Activated gamma-delta T cell (primary cell): ENCODE results near the gene SLC16A8.
"Not testable (repeated sequence)": the region's sequence is repeated elsewhere in the genome, so short reads cannot be mapped to it uniquely, and the experiment has no call there.

ENCODE experiments used
- DNase-seq: peaks from one replicate; lab custom pipeline; 2025; lab: John Stamatoyannopoulos, UW
- total RNA-seq, 2 donors: gene quantifications; one replicate each; lab custom pipeline; 2026; lab: John Stamatoyannopoulos, UW

SLC16A8 gene, protein sequence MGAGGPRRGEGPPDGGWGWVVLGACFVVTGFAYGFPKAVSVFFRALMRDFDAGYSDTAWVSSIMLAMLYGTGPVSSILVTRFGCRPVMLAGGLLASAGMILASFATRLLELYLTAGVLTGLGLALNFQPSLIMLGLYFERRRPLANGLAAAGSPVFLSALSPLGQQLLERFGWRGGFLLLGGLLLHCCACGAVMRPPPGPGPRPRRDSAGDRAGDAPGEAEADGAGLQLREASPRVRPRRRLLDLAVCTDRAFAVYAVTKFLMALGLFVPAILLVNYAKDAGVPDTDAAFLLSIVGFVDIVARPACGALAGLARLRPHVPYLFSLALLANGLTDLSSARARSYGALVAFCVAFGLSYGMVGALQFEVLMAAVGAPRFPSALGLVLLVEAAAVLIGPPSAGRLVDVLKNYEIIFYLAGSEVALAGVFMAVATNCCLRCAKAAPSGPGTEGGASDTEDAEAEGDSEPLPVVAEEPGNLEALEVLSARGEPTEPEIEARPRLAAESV
- 0 to 0.09 reads per million in 2 donors for total RNA-seq

DNA sequence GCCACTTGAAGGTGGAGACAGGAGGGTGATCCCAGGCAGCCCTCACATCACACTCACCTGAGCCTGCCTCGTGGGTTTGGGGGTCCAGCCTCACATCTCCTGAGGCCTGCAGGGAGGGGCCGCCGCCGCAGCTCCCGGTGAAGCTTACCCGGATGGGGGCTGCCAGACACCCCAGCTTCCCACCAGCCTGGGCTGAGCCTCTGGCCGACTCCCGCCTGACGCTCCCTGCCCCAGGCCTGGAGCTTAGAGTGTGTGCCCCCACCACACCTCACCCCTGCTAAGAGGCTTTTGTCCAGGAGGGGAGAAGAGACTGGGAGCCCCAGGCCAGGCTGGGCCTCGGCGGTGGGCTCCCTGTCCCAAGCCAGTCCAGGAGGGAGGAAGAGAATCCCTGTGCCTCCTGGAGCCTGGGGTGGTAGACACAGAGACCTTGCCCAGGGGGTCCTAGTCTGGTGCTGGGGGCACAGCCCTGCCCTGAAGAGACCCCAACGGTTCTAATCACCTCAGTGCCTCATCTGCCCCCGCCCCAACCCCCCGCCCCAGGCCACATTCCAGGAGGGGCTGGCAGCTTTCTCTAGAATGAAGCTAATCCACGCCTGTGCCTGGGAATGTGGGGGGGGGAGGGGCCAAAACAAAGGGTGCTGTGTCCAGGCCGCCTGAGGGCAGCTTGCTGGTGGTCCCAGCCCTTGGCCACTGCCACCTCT lies at the start of gene SLC16A8:
Gene SLC16A8 (minus strand): TSS at position 254 of the 701 bp plus-strand sequence. CDS start 1,311 bp downstream, outside the sequence.
- no peak for DNase-seq

GRCh38 chr22:38133331-38133730 lies 49.3 kb upstream of the SLC16A8 start:
- DNase-seq, result no peak

DNA sequence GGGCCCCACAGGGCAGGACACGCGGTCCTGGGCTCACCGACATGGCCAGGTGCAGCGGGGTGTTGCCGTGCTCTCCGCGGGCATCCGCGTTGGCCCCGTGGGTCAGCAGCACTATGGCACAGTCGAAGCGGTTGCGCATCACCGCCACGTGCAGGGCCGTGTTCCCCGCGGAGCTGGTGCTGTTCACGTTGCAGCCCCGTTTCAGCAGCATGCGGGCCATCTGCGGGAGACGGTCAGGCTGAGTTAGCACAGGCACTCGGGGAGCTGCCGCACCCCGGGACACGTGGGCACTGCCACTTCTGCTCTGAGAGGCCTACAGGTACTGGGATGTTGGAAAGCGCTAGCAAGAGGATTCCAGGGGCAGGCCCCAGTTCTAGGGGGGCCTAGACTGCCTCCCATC lies 48.8 kb upstream of the SLC16A8 start:
- no peak for DNase-seq

GRCh38 chr22:38132136-38132535 lies 48.2 kb upstream of the SLC16A8 start:
- DNase-seq, result no peak

- no peak for DNase-seq
Observed at GRCh38 chr22:38131399-38131798, 47.4 kb upstream of the SLC16A8 start.

DNA sequence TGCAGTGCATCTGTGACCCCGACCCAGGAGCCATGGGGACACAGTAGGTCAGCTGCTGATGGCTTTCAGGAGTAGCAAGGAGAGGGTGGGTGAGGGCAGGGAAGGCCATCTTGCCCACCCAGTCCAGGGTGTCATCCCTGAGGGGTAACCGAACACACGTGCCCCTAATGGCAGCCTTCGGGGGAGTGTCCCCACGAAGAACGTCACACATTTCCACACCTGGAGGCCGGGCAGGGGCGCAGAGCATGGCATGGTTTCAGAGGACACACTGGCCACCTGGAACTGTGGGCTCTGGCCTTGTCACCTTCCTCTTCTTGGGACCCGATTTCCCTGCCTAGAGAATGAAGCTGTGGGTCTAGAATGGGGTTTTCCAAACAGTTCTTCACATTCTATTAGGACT lies 45.9 kb upstream of the SLC16A8 start:
- no peak for DNase-seq

- DNase-seq, result no peak
Observed at GRCh38 chr22:38129021-38129420, 45.0 kb upstream of the SLC16A8 start.

DNA sequence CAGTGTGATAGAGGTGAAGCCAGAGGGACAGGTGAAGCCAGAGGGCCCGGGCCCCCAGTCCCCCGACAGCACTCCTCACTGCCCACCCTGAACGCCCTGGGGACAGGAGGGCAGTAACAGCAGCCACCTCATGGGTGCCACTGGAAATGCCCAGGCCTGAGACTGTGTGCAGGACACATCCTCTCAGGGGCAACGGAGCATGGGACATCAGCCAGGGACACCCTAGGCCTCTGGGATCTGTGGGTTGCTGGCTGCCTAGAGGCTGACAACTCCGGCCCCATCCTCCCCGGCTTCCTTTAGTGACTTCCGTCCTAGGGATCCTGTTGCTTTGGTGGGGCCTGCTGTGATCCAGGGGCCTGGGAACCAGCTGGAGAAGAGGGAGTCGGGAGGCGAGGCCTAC lies 43.9 kb upstream of the SLC16A8 start:
- DNase-seq, result no peak

- no peak for DNase-seq
Observed at GRCh38 chr22:38126928-38127668, 43.1 kb upstream of the SLC16A8 start.

DNA sequence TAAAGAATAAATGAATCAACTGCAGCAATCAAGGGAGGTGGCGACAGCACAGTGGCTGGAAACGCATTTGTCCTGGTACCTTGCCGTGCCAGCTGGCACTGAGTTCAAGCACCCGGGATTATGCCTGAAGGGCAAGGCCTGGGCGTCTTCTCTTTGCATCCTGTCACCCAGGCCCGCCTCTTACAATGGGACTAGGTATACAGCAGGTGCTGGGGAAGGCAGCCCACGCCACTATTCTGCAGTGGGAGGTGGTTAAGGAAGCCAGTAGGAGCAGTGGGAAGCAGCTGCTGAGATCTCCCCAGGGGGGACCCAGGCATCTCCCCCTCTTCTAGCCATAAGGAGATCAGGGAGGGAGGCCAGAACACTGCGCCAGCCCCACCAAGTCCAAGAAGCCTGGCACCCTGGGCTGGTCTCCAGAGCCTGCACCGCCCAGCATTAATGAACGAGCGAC lies 41.8 kb upstream of the SLC16A8 start:
- no peak for DNase-seq

- no peak for DNase-seq
Observed at GRCh38 chr22:38125038-38125610, 41.1 kb upstream of the SLC16A8 start.

DNA sequence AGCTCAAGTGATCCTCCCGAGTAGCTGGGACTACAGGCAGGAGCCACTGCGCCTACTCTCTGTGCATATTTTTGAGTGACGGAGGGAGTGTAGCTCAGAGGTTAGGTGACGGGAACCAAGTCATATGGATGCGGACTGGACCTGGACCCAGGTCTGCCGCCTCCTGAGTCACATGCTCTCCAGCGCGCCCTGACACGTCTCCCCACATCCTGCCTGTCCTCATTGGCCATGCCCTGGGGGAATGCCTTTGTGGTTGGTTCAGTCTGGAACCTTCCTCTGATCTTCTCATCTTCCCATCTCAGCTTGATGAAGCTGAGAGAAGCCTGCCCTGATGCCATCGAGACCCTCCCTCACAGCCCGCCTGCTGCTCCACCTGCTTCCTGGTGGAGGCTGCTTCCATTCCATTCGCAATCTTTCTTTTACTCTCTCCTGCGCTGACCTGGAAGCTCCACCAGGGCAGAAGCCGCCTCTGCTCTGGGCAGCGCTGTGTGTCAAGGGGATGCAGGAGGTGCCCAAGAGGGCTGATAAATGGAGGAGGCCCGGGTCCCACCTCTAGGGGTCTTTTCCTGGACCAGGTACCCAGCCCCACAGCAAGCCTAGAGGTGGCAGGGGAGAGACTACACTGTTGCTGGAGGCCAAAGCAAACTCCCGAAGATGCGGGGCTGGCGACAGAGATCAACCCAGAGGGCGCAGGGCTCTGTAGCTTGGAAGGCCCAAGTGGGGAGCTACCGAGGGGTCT lies 40.4 kb upstream of the SLC16A8 start:
- no peak for DNase-seq

GRCh38 chr22:38122616-38123015 lies 38.6 kb upstream of the SLC16A8 start:
- no peak for DNase-seq

DNA sequence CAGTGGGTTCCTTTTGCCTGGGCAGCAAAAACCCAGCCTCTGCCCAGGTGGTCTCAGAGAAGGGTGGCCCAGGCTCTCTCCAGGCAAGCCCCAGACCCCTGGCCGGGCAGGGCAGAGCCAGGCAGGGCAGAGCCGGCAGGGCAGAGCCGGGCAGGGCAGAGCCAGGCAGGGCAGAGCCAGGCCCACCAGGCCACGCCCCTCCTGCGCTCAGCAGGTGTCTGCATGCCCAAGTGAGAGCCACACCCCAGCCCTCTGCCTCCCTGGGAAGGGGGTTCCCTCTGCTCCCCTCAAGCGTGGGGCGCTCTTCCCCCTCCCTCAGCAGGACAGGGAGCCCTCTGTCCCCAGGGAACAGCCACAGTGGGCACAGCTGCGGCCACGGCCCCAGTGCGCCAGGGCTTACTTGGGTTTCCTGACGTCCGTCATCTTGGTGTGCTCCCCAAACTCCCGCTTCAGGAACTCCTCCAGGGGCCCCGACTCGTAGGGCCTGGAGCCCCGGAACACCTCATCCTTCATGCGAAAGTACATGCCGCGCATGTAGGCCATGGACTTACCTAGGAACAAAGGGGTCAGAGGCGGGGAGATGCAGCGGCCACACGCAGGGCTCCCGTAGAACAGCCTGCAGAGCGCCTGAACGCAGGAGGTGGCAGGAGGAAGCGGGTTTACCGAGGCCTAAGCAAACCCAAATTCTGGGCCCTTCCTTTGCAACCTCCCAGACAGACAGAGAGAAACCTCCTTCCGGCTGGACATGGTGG lies 36.6 kb upstream of the SLC16A8 start:
- no peak for DNase-seq

DNA sequence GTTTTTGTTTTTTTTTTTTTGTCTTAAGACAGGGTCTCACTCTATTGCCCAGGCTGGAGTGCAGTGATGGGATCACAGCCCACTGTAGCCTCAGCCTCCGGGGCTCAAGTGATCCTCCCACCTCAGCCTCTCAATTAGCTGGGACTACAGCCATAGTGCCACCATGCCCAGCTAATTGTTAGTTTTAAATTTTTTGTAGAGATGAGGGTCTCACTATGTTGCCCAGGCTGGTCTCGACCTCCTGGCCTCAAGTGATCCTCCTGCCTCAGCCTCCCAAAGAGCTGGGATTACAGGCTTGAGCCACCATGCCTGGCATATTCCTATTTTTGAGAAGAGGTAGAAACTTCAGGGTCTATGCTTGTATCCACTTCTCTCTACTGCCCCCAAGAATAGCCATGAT lies 34.8 kb upstream of the SLC16A8 start:
- DNase-seq, result not testable (repeated sequence)

GRCh38 chr22:38118182-38118581 lies 34.2 kb upstream of the SLC16A8 start:
- DNase-seq, result no peak

DNA sequence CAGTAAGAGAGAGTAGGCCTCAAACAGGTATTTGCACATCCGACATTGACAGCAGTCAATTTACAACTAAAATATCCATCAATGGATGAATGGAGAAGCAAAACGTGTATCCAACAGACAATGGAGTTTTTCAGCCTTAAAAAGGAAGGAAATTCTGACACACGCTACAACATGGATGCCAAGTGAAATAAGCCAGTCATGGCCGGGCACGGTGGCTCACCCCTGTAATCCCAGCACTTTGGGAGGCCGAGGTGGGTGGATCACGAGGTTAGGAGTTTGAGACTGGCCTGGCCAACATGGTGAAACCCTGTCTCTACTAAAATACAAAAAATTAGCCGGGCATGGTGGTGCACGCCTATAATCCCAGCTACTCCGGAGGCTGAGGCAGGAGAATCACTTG lies 33.6 kb upstream of the SLC16A8 start:
- not testable (repeated sequence) for DNase-seq

DNA sequence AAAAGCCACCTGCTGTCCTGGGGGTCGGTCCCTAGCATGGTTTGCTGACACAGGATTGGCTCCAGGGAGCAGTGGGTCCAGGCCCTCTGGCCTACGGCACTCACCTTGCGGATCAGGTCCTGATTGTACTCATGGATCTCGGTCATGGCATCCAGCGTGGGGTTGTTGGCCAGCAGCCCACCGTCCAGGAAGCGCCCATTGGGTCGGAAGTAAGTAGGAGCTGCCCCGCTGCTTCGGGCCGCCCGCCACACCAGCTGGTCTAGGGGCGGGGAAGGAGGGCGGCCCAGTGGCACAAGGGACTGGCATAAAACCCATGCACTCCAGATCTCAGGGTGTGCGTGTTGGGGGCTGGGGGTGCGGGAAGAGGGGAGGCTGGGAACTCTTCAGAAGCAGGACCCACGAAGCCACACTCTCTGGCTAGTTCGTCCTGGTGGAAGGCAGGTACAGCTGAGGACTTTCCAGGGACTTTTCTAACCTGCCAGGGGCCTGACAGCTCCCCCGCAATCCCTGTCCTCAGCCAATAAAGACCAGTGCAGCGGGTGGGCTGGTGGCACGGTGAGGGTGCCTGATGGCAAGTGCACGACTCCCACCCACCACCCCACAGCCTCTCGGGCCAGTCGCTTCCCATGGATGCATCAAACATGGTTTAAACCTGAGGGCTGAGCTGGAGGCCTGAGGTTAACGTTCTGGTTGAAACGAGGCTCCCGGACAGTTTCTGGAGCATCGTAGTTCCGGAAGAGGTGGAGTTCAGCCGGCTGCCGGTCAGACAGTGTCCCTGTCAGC lies 31.6 kb upstream of the SLC16A8 start:
- no peak for DNase-seq
